GM23338 (cell line): ENCODE results near the gene TNRC18. TPM values are rescaled to one million over a fixed set of nuclear protein-coding genes. Genes with fewer than 3 reads are reported as not detected.

Experiments used
- ATAC-seq: fragments of 200-7000 bp; cut with Tn5 transposase; 3 replicates; pipeline ENCODE4 v1.9.1; 2020
- DNase-seq: peaks from one replicate; pipeline ENCODE4 v3.0.0-alpha.2; 2015; ENCODE audit warnings: low spot score
- H2AFZ ChIP-seq: fragments of 200-600 bp; sonication (generic); 2 replicates; pipeline ENCODE4 v1.8.0; 2016; ENCODE audit warnings: antibody characterized with exemption, mild to moderate bottlenecking, moderate library complexity
- H3F3A ChIP-seq: fragments of 200-600 bp; sonication (generic); replicated peaks from 2 replicates; pipeline ENCODE4 v1.8.0; 2017; ENCODE audit warnings: antibody characterized with exemption, mixed run types, low read depth
- H3K27ac ChIP-seq: fragments of 200-600 bp; sonication (generic); 2 replicates; pipeline ENCODE4 v1.6.1; 2016; ENCODE audit warnings: low read depth
- H3K27me3 ChIP-seq: fragments of 200-600 bp; sonication (generic); 2 replicates; pipeline ENCODE4 v1.8.0; 2016; ENCODE audit warnings: mild to moderate bottlenecking, mixed run types, moderate library complexity; ENCODE audit not compliant: insufficient read depth
- H3K36me3 ChIP-seq: fragments of 200-600 bp; sonication (generic); 2 replicates; pipeline ENCODE4 v1.8.0; 2016; ENCODE audit warnings: mild to moderate bottlenecking; ENCODE audit not compliant: insufficient read depth
- H3K4me1 ChIP-seq: fragments of 200-600 bp; sonication (generic); 2 replicates; pipeline ENCODE4 v1.8.0; 2016; ENCODE audit warnings: mild to moderate bottlenecking, moderate library complexity; ENCODE audit not compliant: insufficient read depth
- H3K4me2 ChIP-seq: fragments of 200-600 bp; sonication (generic); 2 replicates; pipeline ENCODE4 v1.7.1; 2017; ENCODE audit warnings: mixed run types
- H3K4me3 ChIP-seq: fragments of 200-600 bp; sonication (generic); 2 replicates; pipeline ENCODE4 v1.6.1; 2016; ENCODE audit warnings: mixed run types
- H3K79me2 ChIP-seq: fragments of 200-600 bp; sonication (generic); replicated peaks from 2 replicates; pipeline ENCODE4 v1.8.0; 2017; ENCODE audit warnings: mild to moderate bottlenecking; ENCODE audit not compliant: insufficient read depth
- H3K9me2 ChIP-seq: fragments of 200-600 bp; sonication (generic); 2 replicates; pipeline ENCODE4 v1.8.0; 2017; ENCODE audit not compliant: insufficient read depth
- H4K20me1 ChIP-seq: fragments of 200-600 bp; sonication (generic); replicated peaks from 2 replicates; pipeline ENCODE4 v1.8.0; 2017; ENCODE audit warnings: mild to moderate bottlenecking; ENCODE audit not compliant: insufficient read depth
- H3K27ac Mint-ChIP-seq: 2 replicates; pipeline ENCODE4 v1.8.0; 2020; ENCODE audit warnings: inconsistent platforms, mild to moderate bottlenecking, moderate library complexity, mixed read lengths
- H3K27me3 Mint-ChIP-seq: 3 replicates; pipeline ENCODE4 v1.8.0; 2022; ENCODE audit warnings: low read depth, mild to moderate bottlenecking, moderate library complexity, mixed read lengths, inconsistent platforms; ENCODE audit not compliant: insufficient read depth, poor library complexity
- H3K36me3 Mint-ChIP-seq: 3 replicates; pipeline ENCODE4 v1.8.0; 2021; ENCODE audit warnings: low read depth, mild to moderate bottlenecking, inconsistent platforms, moderate library complexity, mixed read lengths
- H3K4me1 Mint-ChIP-seq: 3 replicates; pipeline ENCODE4 v1.8.0; 2020; ENCODE audit warnings: mild to moderate bottlenecking, inconsistent platforms, mixed read lengths
- H3K4me3 Mint-ChIP-seq: 3 replicates; pipeline ENCODE4 v1.8.0; 2021; ENCODE audit warnings: moderate library complexity, mild to moderate bottlenecking, inconsistent platforms, mixed read lengths
- H3K9me3 Mint-ChIP-seq: 3 replicates; pipeline ENCODE4 v1.8.0; 2020; ENCODE audit warnings: moderate library complexity, mild to moderate bottlenecking, inconsistent platforms, mixed read lengths
- CREB1 ChIP-seq: fragments of 250-450 bp; sonication (Bioruptor Pico); IDR thresholded peaks from 2 replicates; pipeline ENCODE4 v1.5.0; 2020; ENCODE audit warnings: low read depth, mild to moderate bottlenecking, moderate library complexity
- CTCF ChIP-seq, 2 experiments: fragments of 200-600 bp in 1 of 2; sonication (generic) in 1 of 2; conservative IDR thresholded peaks; 2 replicates each; pipeline versions ENCODE4 v1.5.1 to v1.6.1; 2016 to 2017; ENCODE audit warnings: antibody characterized with exemption in 2 of 2, low read depth in 2 of 2, mild to moderate bottlenecking in 2 of 2, moderate library complexity in 1 of 2
- ETS1 ChIP-seq: IDR thresholded peaks from 2 replicates; pipeline ENCODE4 v1.6.1; 2016; ENCODE audit warnings: antibody characterized with exemption
- EZH2 ChIP-seq: fragments of 200-600 bp; sonication (generic); IDR thresholded peaks from one replicate; pipeline ENCODE4 v1.8.0; 2017; ENCODE audit warnings: antibody characterized with exemption, mild to moderate bottlenecking, low read depth; ENCODE audit not compliant: unreplicated experiment
- EZH2phosphoT487 ChIP-seq: fragments of 200-600 bp; sonication (generic); IDR thresholded peaks from one replicate; pipeline ENCODE4 v1.8.1; 2018; ENCODE audit warnings: antibody characterized with exemption; ENCODE audit not compliant: unreplicated experiment
- JUNB ChIP-seq: IDR thresholded peaks from one replicate; pipeline ENCODE4 v1.6.1; 2016; ENCODE audit warnings: antibody characterized with exemption; ENCODE audit not compliant: unreplicated experiment
- NANOG ChIP-seq: IDR thresholded peaks from 2 replicates; pipeline ENCODE4 v1.6.1; 2016; ENCODE audit warnings: antibody characterized with exemption, borderline replicate concordance
- POLR2AphosphoS5 ChIP-seq: IDR thresholded peaks from 2 replicates; pipeline ENCODE4 v1.6.1; 2016; ENCODE audit warnings: antibody characterized with exemption, low read depth
- REST ChIP-seq: IDR thresholded peaks from one replicate; pipeline ENCODE4 v1.6.1; 2018; ENCODE audit warnings: antibody characterized with exemption; ENCODE audit not compliant: unreplicated experiment
- STAT1 ChIP-seq: IDR thresholded peaks from one replicate; pipeline ENCODE4 v1.6.1; 2016; ENCODE audit warnings: antibody characterized with exemption; ENCODE audit not compliant: unreplicated experiment
- ZNF114 ChIP-seq: fragments of 250-450 bp; sonication (Bioruptor Pico); IDR thresholded peaks from 2 replicates; pipeline ENCODE4 v1.5.0; 2020; ENCODE audit warnings: mild to moderate bottlenecking, moderate library complexity
- ZNF331 ChIP-seq: fragments of 250-450 bp; sonication (Bioruptor Pico); IDR thresholded peaks from 2 replicates; pipeline ENCODE4 v1.5.0; 2020; ENCODE audit warnings: low read depth, mild to moderate bottlenecking, moderate library complexity
- polyA plus RNA-seq: library from polyadenylated mRNA; unstranded; fragments of >200 nt; fragmentation: Nextera tagmentation; extraction: Ambion mirVana; gene quantifications from 2 replicates; pipeline ENCODE4 v1.2.1, GENCODE V29; 2016
- total RNA-seq: library from RNA; depleted of rRNA; stranded (reverse); fragments of >200 nt; shearing (Covaris generic); gene quantifications from 2 replicates; pipeline ENCODE4 v1.2.3, GENCODE V29; 2014

The TNRC18 gene
- total and polyA plus RNA-seq, 2 experiments from 2014 or later: 2.1 to 17.5 TPM

- H3K27ac Mint-ChIP-seq: 0 out of 2 replicates have a peak overlapping the region, but pooled peaks have one; percentile 36
- H3K4me1 Mint-ChIP-seq: peaks cover 5% of the 10 kb centered on the region; the same call in 2 of the 3 replicates
- no peak overlapping the region for H3K4me3 Mint-ChIP-seq
- H3K4me3 ChIP-seq: no peak overlapping the region
- H2AFZ ChIP-seq: no peak overlapping the region
- H3F3A ChIP-seq: 0 out of 2 replicates have a peak, but pooled peaks cover 3% of the 10 kb centered on the region
- H3K27ac ChIP-seq: no peak overlapping the region
- peaks cover 24% of the 10 kb centered on the region for H3K27me3 Mint-ChIP-seq
- no peaks in the 10 kb centered on the region for H3K27me3 ChIP-seq
- no peaks in the 10 kb centered on the region for H3K4me1 ChIP-seq
- no peaks in the 10 kb centered on the region for H3K9me3 Mint-ChIP-seq
- no peaks in the 10 kb centered on the region for H3K36me3 ChIP-seq
- DNase-seq (no peak), ATAC-seq (no peak)
- H3K36me3 Mint-ChIP-seq: peaks cover 3% of the 10 kb centered on the region; the same call in 1 of the 3 replicates
- no peaks in the 10 kb centered on the region for H3K9me2 ChIP-seq
- H4K20me1 ChIP-seq: no peaks in the 10 kb centered on the region; the same call in 1 of the 2 replicates
- no peaks in the 10 kb centered on the region for H3K79me2 ChIP-seq
- H3K4me2 ChIP-seq: no peak overlapping the region
- TF ChIP-seq CTCF (conservative IDR thresholded peaks at IDR 0.05; ENCODE audit: low read depth in 2 of 2) (0 out of 4 replicates have a peak, but pooled peaks of 1 of the 2 experiments have one; percentile 15), ETS1 (no peak)
Observed at GRCh38 chr7:5457245-5457735, 33.7 kb upstream of the TNRC18 start.

- no peak overlapping the region for H3K4me3 ChIP-seq
- Mint-ChIP-seq H3K4me3 (no peak overlapping the region; the same call in 2 of the 3 replicates), H3K4me1 (peaks cover 5% of the 10 kb centered on the region; the same call in 2 of the 3 replicates), H3K27ac (no peak overlapping the region), H3K27me3 (peaks cover 22% of the 10 kb centered on the region), H3K9me3 (no peaks in the 10 kb centered on the region), H3K36me3 (peaks cover 3% of the 10 kb centered on the region; the same call in 1 of the 3 replicates)
- H3K9me2 ChIP-seq: no peaks in the 10 kb centered on the region
- no peaks in the 10 kb centered on the region for H3K36me3 ChIP-seq
- H2AFZ ChIP-seq: no peak overlapping the region
- no peak overlapping the region for H3K27ac ChIP-seq
- no peak for DNase-seq
- H4K20me1 ChIP-seq: no peaks in the 10 kb centered on the region; the same call in 1 of the 2 replicates
- H3F3A ChIP-seq: 0 out of 2 replicates have a peak, but pooled peaks cover 3% of the 10 kb centered on the region
- H3K27me3 ChIP-seq: no peaks in the 10 kb centered on the region
- no peak overlapping the region for H3K4me2 ChIP-seq
- no peak for ATAC-seq
- H3K79me2 ChIP-seq: no peaks in the 10 kb centered on the region
- H3K4me1 ChIP-seq: no peaks in the 10 kb centered on the region
- no peak for TF ChIP-seq JUNB
- TF ChIP-seq ZNF331 (CRISPR knock-in tag): no peak
- no peak for TF ChIP-seq ETS1
- TF ChIP-seq POLR2AphosphoS5: no peak
- TF ChIP-seq ZNF114 (CRISPR knock-in tag): no peak
- no peak for TF ChIP-seq CREB1 (CRISPR knock-in tag)
- TF ChIP-seq EZH2: no peak
- no peak for TF ChIP-seq STAT1
- TF ChIP-seq CTCF (conservative IDR thresholded peaks at IDR 0.05; ENCODE audit: low read depth in 2 of 2): no peak
- no peak for TF ChIP-seq NANOG
- TF ChIP-seq EZH2phosphoT487: no peak
- no peak for TF ChIP-seq REST
Observed at GRCh38 chr7:5456409-5456808, 32.8 kb upstream of the TNRC18 start.
